Neural progenitor cell (in vitro differentiated cells): ENCODE data around the gene IL36G.

Source experiments
- EZH2 ChIP-seq: fragments of 200-600 bp; sonication (generic); IDR thresholded peaks from 2 replicates; pipeline ENCODE4 v1.6.1; 2017; ENCODE audit warnings: antibody characterized with exemption, mild to moderate bottlenecking, moderate library complexity
- EZH2phosphoT487 ChIP-seq: fragments of 200-600 bp; sonication (generic); IDR thresholded peaks from 2 replicates; pipeline ENCODE4 v1.6.1; 2017; ENCODE audit warnings: antibody characterized with exemption
- TF ChIP-seq, protein P1 (sequence below): fragments of 200-600 bp; sonication (generic); IDR thresholded peaks from 2 replicates; pipeline ENCODE4 v1.5.1; 2017; ENCODE audit warnings: antibody characterized with exemption, mild to moderate bottlenecking

DNA sequence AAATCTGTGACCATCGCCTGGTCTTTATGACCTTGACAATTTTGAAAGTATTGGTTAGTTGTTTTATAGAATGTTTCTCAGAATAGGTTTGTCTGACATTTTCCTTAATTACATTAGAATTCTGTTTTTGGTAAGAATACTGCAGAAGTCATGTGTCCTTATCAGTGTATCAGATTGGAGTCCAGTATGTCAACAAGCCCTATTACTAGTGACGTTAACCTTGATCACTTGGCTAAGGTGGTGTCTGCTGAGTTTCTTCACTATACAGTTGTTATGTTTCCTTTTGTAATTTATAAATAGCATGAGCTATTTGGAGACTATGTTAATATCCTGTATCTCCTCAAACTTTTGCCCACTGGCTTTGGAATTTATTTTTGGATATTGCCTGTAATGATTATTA is 10.8 kb upstream of the IL36G start:
- TF ChIP-seq EZH2phosphoT487 (no peak), EZH2 (no peak)
- TF ChIP-seq, protein P1, sequence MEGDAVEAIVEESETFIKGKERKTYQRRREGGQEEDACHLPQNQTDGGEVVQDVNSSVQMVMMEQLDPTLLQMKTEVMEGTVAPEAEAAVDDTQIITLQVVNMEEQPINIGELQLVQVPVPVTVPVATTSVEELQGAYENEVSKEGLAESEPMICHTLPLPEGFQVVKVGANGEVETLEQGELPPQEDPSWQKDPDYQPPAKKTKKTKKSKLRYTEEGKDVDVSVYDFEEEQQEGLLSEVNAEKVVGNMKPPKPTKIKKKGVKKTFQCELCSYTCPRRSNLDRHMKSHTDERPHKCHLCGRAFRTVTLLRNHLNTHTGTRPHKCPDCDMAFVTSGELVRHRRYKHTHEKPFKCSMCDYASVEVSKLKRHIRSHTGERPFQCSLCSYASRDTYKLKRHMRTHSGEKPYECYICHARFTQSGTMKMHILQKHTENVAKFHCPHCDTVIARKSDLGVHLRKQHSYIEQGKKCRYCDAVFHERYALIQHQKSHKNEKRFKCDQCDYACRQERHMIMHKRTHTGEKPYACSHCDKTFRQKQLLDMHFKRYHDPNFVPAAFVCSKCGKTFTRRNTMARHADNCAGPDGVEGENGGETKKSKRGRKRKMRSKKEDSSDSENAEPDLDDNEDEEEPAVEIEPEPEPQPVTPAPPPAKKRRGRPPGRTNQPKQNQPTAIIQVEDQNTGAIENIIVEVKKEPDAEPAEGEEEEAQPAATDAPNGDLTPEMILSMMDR = no peak
